Osteoblast (primary cell): ENCODE measurements around the gene MIGA1. TPM values are rescaled to one million over a fixed set of nuclear protein-coding genes. Genes with fewer than 3 reads are reported as not detected.
"Not testable (repeated sequence)": the region's sequence is repeated elsewhere in the genome, so short reads cannot be mapped to it uniquely, and the experiment has no call there.

Experiments used
- DNase-seq: peaks from one replicate; pipeline ENCODE4 v3.0.0; 2011; ENCODE audit warnings: low spot score, mixed read lengths; ENCODE audit not compliant: insufficient read length; ENCODE audit errors: missing footprints
- H2AFZ ChIP-seq: 2 replicates; pipeline ENCODE4 v1.6.0; 2011; ENCODE audit warnings: mild to moderate bottlenecking, low read length
- H3K27ac ChIP-seq: 2 replicates; pipeline ENCODE4 v1.5.1; 2011; ENCODE audit warnings: mild to moderate bottlenecking, low read depth, low read length, moderate library complexity
- H3K27me3 ChIP-seq: 2 replicates; pipeline ENCODE4 v1.6.0; 2012; ENCODE audit warnings: mild to moderate bottlenecking, control low read depth, inconsistent platforms, low read length, moderate library complexity; ENCODE audit not compliant: insufficient read depth
- H3K36me3 ChIP-seq: 2 replicates; pipeline ENCODE4 v1.5.1; 2011; ENCODE audit warnings: mild to moderate bottlenecking, low read length, control low read depth, moderate library complexity; ENCODE audit not compliant: insufficient read depth
- H3K4me1 ChIP-seq: 2 replicates; pipeline ENCODE4 v1.5.1; 2011; ENCODE audit warnings: mild to moderate bottlenecking, low read length, control low read depth, moderate library complexity; ENCODE audit not compliant: insufficient read depth
- H3K4me2 ChIP-seq: 2 replicates; pipeline ENCODE4 v1.6.0; 2011; ENCODE audit warnings: mild to moderate bottlenecking, low read length; ENCODE audit not compliant: insufficient read depth
- H3K4me3 ChIP-seq: fragments of 200-600 bp; sonication (generic); 3 replicates; pipeline ENCODE4 v1.5.1; 2012; ENCODE audit warnings: mild to moderate bottlenecking, low read length, inconsistent platforms; ENCODE audit not compliant: insufficient read depth
- H3K79me2 ChIP-seq: 2 replicates; pipeline ENCODE4 v1.6.0; 2012; ENCODE audit warnings: mild to moderate bottlenecking, low read length, control low read depth, inconsistent platforms; ENCODE audit not compliant: insufficient read depth
- H3K9me3 ChIP-seq: 2 replicates; pipeline ENCODE4 v1.5.1; 2011; ENCODE audit warnings: low read depth, low read length, control low read depth
- H4K20me1 ChIP-seq: 2 replicates; pipeline ENCODE4 v1.6.0; 2012; ENCODE audit warnings: mild to moderate bottlenecking, low read length, control low read depth; ENCODE audit not compliant: insufficient read depth
- CTCF ChIP-seq: IDR thresholded peaks from 2 replicates; pipeline ENCODE4 v1.5.1; 2011; ENCODE audit warnings: mild to moderate bottlenecking, low read depth, low read length, moderate library complexity; ENCODE audit errors: extremely low read depth
- total RNA-seq: library from RNA; depleted of rRNA; stranded (reverse); fragments of >200 nt; gene quantifications from 2 replicates; pipeline ENCODE4 v1.2.3, GENCODE V29; 2012

Gene MIGA1
- total RNA-seq, 1 donor, result 13.8 TPM

DNA sequence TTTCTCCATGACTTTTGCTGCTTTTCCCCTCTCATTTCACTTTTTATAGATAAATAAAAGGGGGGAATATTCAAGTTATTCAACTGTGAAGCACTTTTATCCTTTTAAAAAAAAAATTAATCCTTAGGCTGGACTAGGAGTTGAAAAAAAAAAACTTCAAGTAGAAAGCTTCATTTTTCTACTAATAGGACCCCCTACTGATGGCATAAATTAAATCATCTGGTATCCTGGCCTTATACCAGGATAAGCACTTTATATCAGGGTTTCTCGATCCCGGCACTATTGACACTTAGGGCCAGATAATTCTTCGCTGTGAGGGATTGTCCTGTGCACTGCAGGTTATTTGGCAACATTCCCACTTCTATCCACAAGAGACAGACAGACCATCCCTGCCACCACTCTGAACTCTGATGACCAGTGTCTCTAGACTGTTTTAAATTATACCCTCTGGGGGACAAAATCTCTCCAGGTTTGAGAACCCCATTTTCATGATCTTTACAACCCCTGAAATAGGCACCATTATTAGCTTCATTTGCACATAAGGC, 37.4 kb upstream of the MIGA1 start:
- H3K27me3 ChIP-seq, result no peaks in the 10 kb centered on the region
- H3K4me3 ChIP-seq, result no peak overlapping the region
- H3K79me2 ChIP-seq, result peaks cover 39% of the 10 kb centered on the region
- H3K9me3 ChIP-seq, result no peaks in the 10 kb centered on the region
- H3K27ac ChIP-seq, result no peak overlapping the region
- no peak overlapping the region for H3K4me2 ChIP-seq
- H3K4me1 ChIP-seq, result no peaks in the 10 kb centered on the region
- TF ChIP-seq CTCF, result no peak
- peaks cover 7% of the 10 kb centered on the region for H4K20me1 ChIP-seq
- peaks cover 4% of the 10 kb centered on the region for H3K36me3 ChIP-seq
- DNase-seq, result no peak
- no peak overlapping the region for H2AFZ ChIP-seq

DNA sequence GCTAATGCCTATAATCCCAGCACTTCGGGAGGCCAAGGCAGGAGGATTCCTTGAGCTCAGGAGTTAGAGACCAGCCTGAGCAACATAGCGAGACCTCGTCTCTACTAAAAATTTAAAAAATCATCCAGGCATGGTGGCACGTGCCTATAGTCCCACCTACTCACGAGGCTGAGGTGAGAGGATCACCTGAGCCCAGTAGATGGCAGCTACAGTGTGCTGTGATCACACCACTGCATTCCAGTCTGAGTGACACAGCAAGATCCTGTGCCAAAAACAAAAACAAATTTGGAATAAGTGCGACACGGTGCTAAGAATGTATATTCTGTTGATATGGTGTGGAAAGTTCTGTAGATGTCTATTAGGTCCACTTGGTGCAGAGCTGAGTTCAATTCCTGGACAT, 34.9 kb upstream of the MIGA1 start:
- no peaks in the 10 kb centered on the region for H3K27me3 ChIP-seq
- no peak overlapping the region for H3K4me3 ChIP-seq
- H3K79me2 ChIP-seq, result peaks cover 64% of the 10 kb centered on the region
- no peaks in the 10 kb centered on the region for H3K9me3 ChIP-seq
- H4K20me1 ChIP-seq, result peaks cover 18% of the 10 kb centered on the region
- TF ChIP-seq CTCF, result no peak
- H3K4me1 ChIP-seq, result peaks cover 4% of the 10 kb centered on the region
- H3K27ac ChIP-seq, result no peak overlapping the region
- H3K4me2 ChIP-seq, result no peak overlapping the region
- H3K36me3 ChIP-seq, result no peaks in the 10 kb centered on the region
- no peak for DNase-seq
- no peak overlapping the region for H2AFZ ChIP-seq

GRCh38 chr1:77749489-77749888, 30.0 kb upstream of the MIGA1 start:
- H4K20me1 ChIP-seq, result peaks cover 38% of the 10 kb centered on the region

DNA sequence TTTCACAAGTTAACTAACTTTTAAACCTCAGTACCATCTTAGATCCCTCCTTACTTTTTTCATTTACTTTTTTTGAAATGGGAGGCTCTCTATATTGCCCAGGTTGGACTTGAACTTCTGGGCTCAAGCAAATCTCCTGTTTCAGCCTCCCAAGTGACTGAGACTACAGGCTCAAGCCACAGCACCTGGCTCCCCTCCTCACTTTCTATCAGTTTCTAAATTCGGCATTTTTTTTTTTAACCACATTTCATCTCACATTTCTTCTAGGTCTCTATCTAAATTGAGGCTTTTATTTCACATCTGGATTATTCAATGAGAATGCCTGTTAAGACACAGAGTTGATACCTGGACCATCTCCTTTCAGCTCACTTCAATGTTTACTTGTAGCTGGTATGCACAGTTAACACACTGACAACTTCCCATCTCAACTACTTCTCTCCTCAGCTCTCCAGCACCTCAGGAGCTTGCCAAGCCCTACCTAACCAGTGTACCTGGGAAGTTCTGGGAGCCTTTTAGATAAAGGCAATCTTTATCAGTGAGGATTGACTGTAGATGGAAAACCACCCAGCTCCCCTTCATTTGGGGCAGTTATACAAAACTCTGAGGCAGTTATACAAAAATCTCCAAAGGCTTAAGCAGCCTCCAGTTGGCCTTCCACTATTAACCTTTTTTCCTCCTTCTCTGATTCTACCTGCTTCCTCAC, 23.2 kb upstream of the MIGA1 start:
- Histone ChIP-seq H3K4me2 (no peak overlapping the region), H3K27ac (no peak overlapping the region), H4K20me1 (peaks cover 43% of the 10 kb centered on the region), H3K4me1 (peaks cover 10% of the 10 kb centered on the region), H3K79me2 (peaks cover 83% of the 10 kb centered on the region), H3K27me3 (no peaks in the 10 kb centered on the region), H3K4me3 (no peak overlapping the region), H2AFZ (no peak overlapping the region), H3K36me3 (no peaks in the 10 kb centered on the region), H3K9me3 (no peaks in the 10 kb centered on the region)
- no peak for TF ChIP-seq CTCF
- DNase-seq, result no peak

More at GRCh38 chr1:77749489-77749888, 30.0 kb upstream of the MIGA1 start:
- H3K4me3 ChIP-seq, H3K4me1 ChIP-seq, H3K4me2 ChIP-seq, DNase-seq, H3K27ac ChIP-seq, H2AFZ ChIP-seq, H3K27me3 ChIP-seq, H3K36me3 ChIP-seq, H3K9me3 ChIP-seq: not testable (repeated sequence)
- peaks cover 84% of the 10 kb centered on the region for H3K79me2 ChIP-seq
